ENCODE data around the gene MMP24. TPM values are rescaled to one million over a fixed set of nuclear protein-coding genes. Genes with fewer than 3 reads are reported as not detected.

The MMP24 gene
- total and polyA plus RNA-seq, 4 donors, result 0.09 to 0.75 (median 0.42) TPM

- H3K27ac ChIP-seq (ENCODE audit: low read depth in 1 of 2, low read length in 2 of 2), result no peak overlapping the region
- DNase-seq (ENCODE audit: low spot score), result no peak
Measured at GRCh38 chr20:35270021-35270902, 43.8 kb downstream of the MMP24 start.

More at GRCh38 chr20:35270021-35270902, 43.8 kb downstream of the MMP24 start:
- Histone ChIP-seq H3K36me3 (ENCODE audit: control insufficient read depth in 4 of 4, insufficient read depth in 3 of 4, low read depth in 1 of 4, low read length in 3 of 4) (peaks cover 1 to 16% (median 6%) of the 10 kb centered on the region in 4 donors), H3K9me3 (ENCODE audit: control insufficient read depth in 4 of 4, low read length in 3 of 4) (no peaks in the 10 kb centered on the region), H3K4me1 (ENCODE audit: control insufficient read depth in 4 of 4, insufficient read depth in 4 of 4, low read length in 3 of 4) (peaks cover 0 to 12% (median 3%) of the 10 kb centered on the region in 4 donors), H3K9ac (ENCODE audit: low read depth in 1 of 2, low read length in 2 of 2) (no peak overlapping the region), H3K4me3 (ENCODE audit: low read depth in 1 of 3, low read length in 3 of 3) (no peak overlapping the region), H3K27me3 (ENCODE audit: control insufficient read depth in 4 of 4, insufficient read depth in 4 of 4, low read length in 3 of 4) (no peaks in the 10 kb centered on the region)
- TF ChIP-seq GABPA (IDR thresholded peaks at IDR 0.05 in 1 of 2, conservative IDR thresholded peaks at IDR 0.05 in 1 of 2), result no peak
- TF ChIP-seq NR2F2 (IDR thresholded peaks at IDR 0.05), result no peak
- no peak for TF ChIP-seq JUND (IDR thresholded peaks at IDR 0.05)
- no peak for TF ChIP-seq ZBTB33 (IDR thresholded peaks at IDR 0.05)
- TF ChIP-seq ATF3 (IDR thresholded peaks at IDR 0.05), result no peak
- no peak for TF ChIP-seq SP1 (IDR thresholded peaks at IDR 0.05)
- no peak for TF ChIP-seq HNF4A (conservative IDR thresholded peaks at IDR 0.05)
- TF ChIP-seq HNF4G (IDR thresholded peaks at IDR 0.05), result no peak
- no peak for TF ChIP-seq REST (IDR thresholded peaks at IDR 0.05)
- TF ChIP-seq CTCF (IDR thresholded peaks at IDR 0.05; ENCODE audit: low read depth, low read length, missing input control), result no peak
- no peak for TF ChIP-seq TAF1 (conservative IDR thresholded peaks at IDR 0.05)
- TF ChIP-seq FOXA2 (IDR thresholded peaks at IDR 0.05), result no peak
- no peak for TF ChIP-seq YY1 (IDR thresholded peaks at IDR 0.05)
- no peak for TF ChIP-seq RAD21 (IDR thresholded peaks at IDR 0.05)
- TF ChIP-seq RXRA (IDR thresholded peaks at IDR 0.05), result no peak
- TF ChIP-seq MAX (IDR thresholded peaks at IDR 0.05), result no peak
- TF ChIP-seq EGR1 (IDR thresholded peaks at IDR 0.05; ENCODE audit: low read depth in 2 of 2), result no peak
- no peak for TF ChIP-seq FOXA1 (IDR thresholded peaks at IDR 0.05)
- 92% methylated on average over 19 of the region's 19 CpGs for WGBS

Measured in liver (tissue), 9 donors.